Panc1 (cell line): Measurements from ENCODE around the gene PTPMT1.

Source experiments
- CTCF ChIP-seq: fragments of 450-650 bp; IDR thresholded peaks from 2 replicates; pipeline ENCODE4 v1.5.1; 2017; ENCODE audit warnings: mild to moderate bottlenecking
- POLR2AphosphoS5 ChIP-seq: IDR thresholded peaks from 2 replicates; pipeline ENCODE4 v1.6.1; 2012; ENCODE audit warnings: mild to moderate bottlenecking, low read depth, low read length, moderate library complexity
- REST ChIP-seq, 2 experiments: IDR thresholded peaks; 2 replicates each; pipeline ENCODE4 v1.6.1; 2011 to 2012; ENCODE audit warnings: low read depth in 2 of 2, control low read depth in 1 of 2, low read length in 1 of 2, mild to moderate bottlenecking in 1 of 2, moderate library complexity in 1 of 2; ENCODE audit not compliant: insufficient read depth in 1 of 2
- SIN3A ChIP-seq: IDR thresholded peaks from 2 replicates; pipeline ENCODE4 v1.6.1; 2012; ENCODE audit warnings: low read depth, mild to moderate bottlenecking, low read length, moderate library complexity, borderline replicate concordance; ENCODE audit not compliant: insufficient read depth
- TCF7L2 ChIP-seq: IDR thresholded peaks from 2 replicates; pipeline ENCODE4 v1.6.1; 2011; ENCODE audit warnings: mild to moderate bottlenecking, low read depth, low read length, inconsistent platforms

GRCh38 chr11:47577460-47578041 is 12.2 kb downstream of the PTPMT1 start:
- no peak for TF ChIP-seq CTCF
- TF ChIP-seq POLR2AphosphoS5: no peak
- no peak for TF ChIP-seq REST (IDR thresholded peaks at IDR 0.05; ENCODE audit: insufficient read depth in 1 of 2, low read depth in 2 of 2, low read length in 1 of 2)
- no peak for TF ChIP-seq SIN3A
- TF ChIP-seq TCF7L2: no peak
